Keratinocyte (primary cell): Measurements from ENCODE around the gene PUS3. TPM values are rescaled to one million over a fixed set of nuclear protein-coding genes. Genes with fewer than 3 reads are reported as not detected.
"Not testable (repeated sequence)": the region's sequence is repeated elsewhere in the genome, so short reads cannot be mapped to it uniquely, and the experiment has no call there.

ENCODE experiments used
- DNase-seq: peaks from one replicate; pipeline ENCODE4 v3.0.0-alpha.2; 2011; ENCODE audit warnings: low read depth, missing footprints, low spot score
- FAIRE-seq: peaks from 2 replicates; lab custom pipeline; 2011; peaks lifted over from hg19 to GRCh38; lab: Jason Lieb, UNC
- H2AFZ ChIP-seq: 2 replicates; pipeline ENCODE4 v1.6.0; 2012; ENCODE audit warnings: low read length, control low read depth, inconsistent platforms; ENCODE audit not compliant: control insufficient read depth
- H3K27ac ChIP-seq: 2 replicates; pipeline ENCODE4 v1.5.1; 2011; ENCODE audit warnings: low read length; ENCODE audit not compliant: control insufficient read depth, insufficient read depth
- H3K27me3 ChIP-seq: 3 replicates; pipeline ENCODE4 v1.6.0; 2011; ENCODE audit warnings: low read length; ENCODE audit not compliant: control insufficient read depth, insufficient read depth; ENCODE audit errors: extremely low read depth
- H3K36me3 ChIP-seq, 2 experiments: 2 replicates in 1 of 2; 3 replicates in 1 of 2; pipeline ENCODE4 v1.5.1; 2011; ENCODE audit warnings: low read length in 2 of 2, mild to moderate bottlenecking in 1 of 2; ENCODE audit not compliant: control insufficient read depth in 2 of 2, insufficient read depth in 2 of 2; ENCODE audit errors: extremely low read depth in 1 of 2
- H3K4me1 ChIP-seq: 3 replicates; pipeline ENCODE4 v1.5.1; 2011; ENCODE audit warnings: low read length; ENCODE audit not compliant: control insufficient read depth, insufficient read depth; ENCODE audit errors: extremely low read depth
- H3K4me2 ChIP-seq: 3 replicates; pipeline ENCODE4 v1.6.0; 2011; ENCODE audit warnings: low read depth, low read length; ENCODE audit not compliant: control insufficient read depth, insufficient read depth; ENCODE audit errors: extremely low read depth
- H3K4me3 ChIP-seq, 3 experiments: fragments of 200-600 bp in 1 of 3; sonication (generic) in 1 of 3; 2 replicates in 2 of 3; 3 replicates in 1 of 3; pipeline ENCODE4 v1.5.1; 2011 to 2016; ENCODE audit warnings: low read length in 3 of 3, mild to moderate bottlenecking in 3 of 3, control low read depth in 2 of 3, inconsistent platforms in 1 of 3, low read depth in 1 of 3, mixed read lengths in 1 of 3, mixed run types in 1 of 3, moderate library complexity in 1 of 3; ENCODE audit not compliant: control insufficient read depth in 2 of 3, insufficient read depth in 2 of 3; ENCODE audit errors: extremely low read depth in 1 of 3
- H3K79me2 ChIP-seq: 2 replicates; pipeline ENCODE4 v1.6.0; 2012; ENCODE audit warnings: low read length; ENCODE audit not compliant: control insufficient read depth, insufficient read depth
- H3K9ac ChIP-seq: 3 replicates; pipeline ENCODE4 v1.6.0; 2011; ENCODE audit warnings: low read length; ENCODE audit not compliant: control insufficient read depth, insufficient read depth; ENCODE audit errors: extremely low read depth
- H3K9me1 ChIP-seq: 3 replicates; pipeline ENCODE4 v1.6.0; 2011; ENCODE audit warnings: low read length; ENCODE audit not compliant: control insufficient read depth, insufficient read depth; ENCODE audit errors: extremely low read depth
- H3K9me3 ChIP-seq: 2 replicates; pipeline ENCODE4 v1.5.1; 2012; ENCODE audit warnings: low read depth, low read length; ENCODE audit not compliant: control insufficient read depth
- H4K20me1 ChIP-seq: 3 replicates; pipeline ENCODE4 v1.6.0; 2011; ENCODE audit warnings: low read length; ENCODE audit not compliant: control insufficient read depth, insufficient read depth; ENCODE audit errors: extremely low read depth
- EZH2 ChIP-seq: IDR thresholded peaks from one replicate; pipeline ENCODE4 v1.6.1; 2012; ENCODE audit warnings: inconsistent platforms, mild to moderate bottlenecking, low read length, moderate library complexity
- dilution Hi-C: fragments of 300-500 bp; cut with MboI; formaldehyde crosslinking; loops from one replicate; pipeline ENCODE4 v1.7.0; 2020; ENCODE audit warnings: low sequenced_read_pairs; ENCODE audit not compliant: extremely low pct_ligation_motif_present
- polyA plus RNA-seq, 5 experiments: library from polyadenylated mRNA; depleted of rRNA in 3 of 5; stranded (reverse) in 3 of 5; stranded (forward) in 1 of 5; unstranded in 1 of 5; fragments of >200 nt; gene quantifications; 1 replicate in 1 of 5; 2 replicates in 3 of 5; 3 replicates in 1 of 5; pipeline versions ENCODE4 v1.2.1 to v1.2.3, GENCODE V29; 2011 to 2012; ENCODE audit warnings: missing spikeins in 2 of 5, low read depth in 1 of 5, low replicate concordance in 1 of 5
- TF ChIP-seq, protein P1 (sequence below), 3 experiments: IDR thresholded peaks in 1 of 3; conservative IDR thresholded peaks in 1 of 3; optimal IDR thresholded peaks in 1 of 3; 2 replicates in 2 of 3; 3 replicates in 1 of 3; pipeline versions ENCODE3 to v1.5.1; 2011; ENCODE audit warnings: low read length in 3 of 3, mild to moderate bottlenecking in 3 of 3, moderate library complexity in 2 of 3, control low read depth in 1 of 3, inconsistent platforms in 1 of 3; ENCODE audit not compliant: insufficient read depth in 2 of 3; ENCODE audit errors: extremely low read depth in 1 of 3

PUS3 gene
- polyA plus RNA-seq, 1 donor (not counting 4 experiments of a cell fraction or from before 2014, with no cell fraction given): 11.8 TPM

GRCh38 chr11:125918140-125918840 is 15.3 kb upstream of the PUS3 start:
- no peak overlapping the region for H3K4me2 ChIP-seq
- H3K4me3 ChIP-seq: no peak overlapping the region
- no peaks in the 10 kb centered on the region for H3K4me1 ChIP-seq
- H3K9ac ChIP-seq: no peak overlapping the region
- no peak overlapping the region for H3K27ac ChIP-seq
- no peak for TF ChIP-seq EZH2
- TF ChIP-seq, protein P1, sequence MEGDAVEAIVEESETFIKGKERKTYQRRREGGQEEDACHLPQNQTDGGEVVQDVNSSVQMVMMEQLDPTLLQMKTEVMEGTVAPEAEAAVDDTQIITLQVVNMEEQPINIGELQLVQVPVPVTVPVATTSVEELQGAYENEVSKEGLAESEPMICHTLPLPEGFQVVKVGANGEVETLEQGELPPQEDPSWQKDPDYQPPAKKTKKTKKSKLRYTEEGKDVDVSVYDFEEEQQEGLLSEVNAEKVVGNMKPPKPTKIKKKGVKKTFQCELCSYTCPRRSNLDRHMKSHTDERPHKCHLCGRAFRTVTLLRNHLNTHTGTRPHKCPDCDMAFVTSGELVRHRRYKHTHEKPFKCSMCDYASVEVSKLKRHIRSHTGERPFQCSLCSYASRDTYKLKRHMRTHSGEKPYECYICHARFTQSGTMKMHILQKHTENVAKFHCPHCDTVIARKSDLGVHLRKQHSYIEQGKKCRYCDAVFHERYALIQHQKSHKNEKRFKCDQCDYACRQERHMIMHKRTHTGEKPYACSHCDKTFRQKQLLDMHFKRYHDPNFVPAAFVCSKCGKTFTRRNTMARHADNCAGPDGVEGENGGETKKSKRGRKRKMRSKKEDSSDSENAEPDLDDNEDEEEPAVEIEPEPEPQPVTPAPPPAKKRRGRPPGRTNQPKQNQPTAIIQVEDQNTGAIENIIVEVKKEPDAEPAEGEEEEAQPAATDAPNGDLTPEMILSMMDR (optimal IDR thresholded peaks at IDR 0.05 in 1 of 3, IDR thresholded peaks at IDR 0.05 in 1 of 3, conservative IDR thresholded peaks at IDR 0.05 in 1 of 3; ENCODE audit: extremely low read depth in 1 of 3, insufficient read depth in 2 of 3, low read length in 3 of 3): no peak
- dilution Hi-C loops: no loop called here
- no peaks in the 10 kb centered on the region for H3K9me3 ChIP-seq
- H3K9me1 ChIP-seq: no peaks in the 10 kb centered on the region
- H3K79me2 ChIP-seq: no peaks in the 10 kb centered on the region
- H3K27me3 ChIP-seq: no peaks in the 10 kb centered on the region
- no peaks in the 10 kb centered on the region for H4K20me1 ChIP-seq
- no peaks in the 10 kb centered on the region for H3K36me3 ChIP-seq
- DNase-seq (no peak), FAIRE-seq (no peak)
- no peak overlapping the region for H2AFZ ChIP-seq

DNA sequence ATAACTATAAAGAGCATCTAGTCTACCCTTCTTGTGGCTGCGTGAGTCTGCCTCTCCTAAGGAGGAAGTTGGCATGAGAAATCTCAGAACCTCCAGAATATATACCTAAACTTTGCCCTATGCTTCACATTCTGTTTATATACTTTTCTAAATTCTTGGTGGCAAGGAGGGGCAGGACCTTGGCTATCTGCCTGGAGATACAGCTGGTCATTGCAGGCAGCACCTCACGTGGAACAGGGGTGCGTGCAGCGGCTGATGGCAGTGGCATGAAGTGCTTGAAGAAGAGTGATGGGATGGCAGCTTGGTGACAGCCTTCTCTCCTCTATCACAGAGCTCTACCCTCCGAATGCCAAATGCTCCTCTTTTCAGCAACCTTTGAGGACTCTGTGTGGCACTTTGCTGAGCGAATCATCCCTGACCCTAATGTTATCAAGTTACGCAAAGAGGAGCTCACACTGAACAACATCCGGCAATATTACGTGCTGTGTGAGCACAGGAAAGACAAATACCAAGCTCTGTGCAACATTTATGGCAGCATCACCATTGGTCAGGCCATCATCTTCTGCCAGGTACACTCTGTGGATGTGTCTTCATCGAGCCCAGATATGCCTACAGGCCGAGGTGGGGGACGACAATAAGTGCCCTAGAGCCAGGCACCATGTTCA is 13.8 kb upstream of the PUS3 start:
- TF ChIP-seq EZH2: no peak
- TF ChIP-seq, protein P1 (optimal IDR thresholded peaks at IDR 0.05 in 1 of 3, IDR thresholded peaks at IDR 0.05 in 1 of 3, conservative IDR thresholded peaks at IDR 0.05 in 1 of 3; ENCODE audit: extremely low read depth in 1 of 3, insufficient read depth in 2 of 3, low read length in 3 of 3): no peak
- Histone ChIP-seq H3K36me3 (no peaks in the 10 kb centered on the region), H2AFZ (no peak overlapping the region), H3K9ac (no peak overlapping the region), H3K4me3 (no peak overlapping the region), H3K9me1 (no peaks in the 10 kb centered on the region), H3K27me3 (no peaks in the 10 kb centered on the region), H3K4me1 (no peaks in the 10 kb centered on the region), H3K9me3 (no peaks in the 10 kb centered on the region), H4K20me1 (no peaks in the 10 kb centered on the region), H3K79me2 (no peaks in the 10 kb centered on the region), H3K27ac (no peak overlapping the region), H3K4me2 (no peak overlapping the region)
- dilution Hi-C loops: no loop called here
- FAIRE-seq (no peak), DNase-seq (no peak)

- H3K4me3 ChIP-seq, H3K4me2 ChIP-seq, H3K36me3 ChIP-seq, H4K20me1 ChIP-seq, H2AFZ ChIP-seq, dilution Hi-C loops, H3K79me2 ChIP-seq, DNase-seq, H3K27ac ChIP-seq, H3K4me1 ChIP-seq, H3K9ac ChIP-seq, H3K9me1 ChIP-seq, H3K27me3 ChIP-seq, FAIRE-seq, H3K9me3 ChIP-seq: not testable (repeated sequence)
These were observed 11.6 kb upstream of the PUS3 start for GRCh38 chr11:125914601-125915000.
